ENCODE results near the gene NKAIN4.

NKAIN4 gene

DNA sequence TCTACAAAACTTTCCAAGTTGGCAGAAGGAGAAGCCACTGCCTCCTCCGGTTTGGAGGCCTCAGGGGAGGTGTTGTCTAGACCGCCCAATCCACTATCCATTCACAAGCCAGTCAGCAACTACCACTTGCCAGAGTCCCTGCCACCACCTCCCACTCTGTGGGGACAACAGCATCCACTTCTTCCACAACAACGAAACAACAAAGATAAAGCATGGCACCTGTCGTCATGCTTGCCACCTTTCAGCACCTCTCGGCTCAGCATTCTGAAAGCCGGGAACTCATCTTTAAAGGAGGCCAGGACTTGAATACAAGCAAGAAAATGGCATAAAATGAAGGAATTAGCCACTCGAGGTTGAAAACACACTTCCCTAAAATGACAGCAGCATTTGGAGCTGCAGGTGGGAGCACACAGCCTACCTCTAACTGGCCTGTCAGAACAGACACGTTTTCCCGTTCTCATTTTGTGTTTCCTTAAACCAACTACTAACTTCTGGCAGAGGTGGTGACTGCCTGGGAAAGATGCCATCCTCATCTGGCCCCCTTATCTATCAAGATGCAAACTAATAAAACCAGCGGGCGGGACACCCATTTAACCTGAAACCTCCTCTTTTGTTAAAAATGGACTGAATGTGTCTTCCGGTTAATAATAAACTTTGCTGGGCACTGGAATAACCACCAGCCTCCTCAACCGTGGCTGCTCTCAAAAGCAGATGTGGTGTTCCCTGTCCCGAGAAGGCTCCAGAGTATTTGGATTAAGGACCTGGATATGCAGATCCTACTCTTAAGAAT is 60.1 kb downstream of the NKAIN4 start:
- no peak for DNase-seq (ENCODE audit: low read depth, low spot score)

DNA sequence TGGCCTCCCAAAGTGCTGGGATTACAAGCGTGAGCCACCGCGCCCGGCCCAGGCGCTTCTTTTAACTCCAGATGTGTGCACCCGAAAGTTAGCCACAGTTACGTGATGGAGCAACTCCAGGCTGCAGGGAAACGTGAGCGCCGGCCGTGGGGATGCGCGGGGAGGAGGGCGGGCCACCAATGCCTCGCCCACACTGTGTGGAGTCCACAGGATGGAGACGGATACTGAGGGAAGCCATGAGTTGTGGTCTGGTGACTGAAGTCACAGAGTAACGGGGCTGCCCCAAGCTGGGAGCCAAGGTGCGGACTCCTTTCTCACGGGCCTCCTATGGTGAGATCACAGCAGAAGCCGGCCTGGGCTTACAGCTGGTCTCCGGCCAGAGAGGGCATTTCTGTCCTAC is 61.5 kb downstream of the NKAIN4 start:
- DNase-seq (ENCODE audit: low read depth, low spot score): no peak

DNA sequence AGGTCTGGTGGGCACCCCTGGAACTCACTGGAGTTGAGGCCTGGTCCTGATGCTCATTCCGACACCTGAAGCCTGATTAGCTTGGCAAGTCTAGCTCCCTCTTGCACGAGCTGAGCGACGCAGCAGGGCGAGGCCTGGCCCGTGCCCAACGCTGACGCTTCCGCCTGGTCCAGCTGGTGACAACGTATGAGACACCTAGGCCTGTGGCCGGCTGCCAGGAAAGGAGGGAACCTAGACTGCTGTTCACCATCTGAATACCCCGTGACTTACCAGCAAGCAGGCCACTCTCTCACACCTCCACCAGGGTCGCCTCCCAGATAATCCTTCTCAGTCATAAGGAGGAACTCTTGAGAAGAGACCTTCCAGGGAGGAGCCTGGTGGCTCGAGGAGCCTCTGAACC is 62.9 kb downstream of the NKAIN4 start:
- DNase-seq (ENCODE audit: low read depth, low spot score): no peak

DNA sequence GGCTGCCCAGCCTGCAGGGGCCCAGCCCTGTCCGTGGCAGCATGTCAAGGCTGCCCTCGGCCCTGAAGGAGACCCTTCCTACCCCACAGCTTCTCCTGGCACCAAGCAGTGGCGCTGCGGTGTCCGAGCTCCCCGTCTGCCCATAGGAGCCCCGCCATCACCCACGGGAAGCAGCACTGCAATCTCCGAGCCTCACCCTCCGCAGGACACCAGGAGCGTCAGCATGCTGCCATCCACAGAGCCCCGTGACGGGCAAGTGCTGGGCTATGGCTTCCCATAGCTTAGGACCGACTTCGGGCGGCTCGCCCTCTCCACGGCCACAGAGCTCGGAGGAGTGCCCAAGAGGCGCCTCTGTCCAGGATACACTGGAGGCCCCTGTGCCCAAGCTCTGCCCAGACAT is 63.4 kb downstream of the NKAIN4 start:
- DNase-seq (ENCODE audit: low read depth, low spot score): no peak

All from activated naive CD8-positive, alpha-beta T cell treated with anti-CD3 and anti-CD28 coated beads, Interleukin-2, amount 50 U/mL, for 16 hours (primary cell).